ENCODE results near the gene KCNH2.
"Not testable (repeated sequence)": the region's sequence is repeated elsewhere in the genome, so short reads cannot be mapped to it uniquely, and the experiment has no call there.

KCNH2 gene

DNA sequence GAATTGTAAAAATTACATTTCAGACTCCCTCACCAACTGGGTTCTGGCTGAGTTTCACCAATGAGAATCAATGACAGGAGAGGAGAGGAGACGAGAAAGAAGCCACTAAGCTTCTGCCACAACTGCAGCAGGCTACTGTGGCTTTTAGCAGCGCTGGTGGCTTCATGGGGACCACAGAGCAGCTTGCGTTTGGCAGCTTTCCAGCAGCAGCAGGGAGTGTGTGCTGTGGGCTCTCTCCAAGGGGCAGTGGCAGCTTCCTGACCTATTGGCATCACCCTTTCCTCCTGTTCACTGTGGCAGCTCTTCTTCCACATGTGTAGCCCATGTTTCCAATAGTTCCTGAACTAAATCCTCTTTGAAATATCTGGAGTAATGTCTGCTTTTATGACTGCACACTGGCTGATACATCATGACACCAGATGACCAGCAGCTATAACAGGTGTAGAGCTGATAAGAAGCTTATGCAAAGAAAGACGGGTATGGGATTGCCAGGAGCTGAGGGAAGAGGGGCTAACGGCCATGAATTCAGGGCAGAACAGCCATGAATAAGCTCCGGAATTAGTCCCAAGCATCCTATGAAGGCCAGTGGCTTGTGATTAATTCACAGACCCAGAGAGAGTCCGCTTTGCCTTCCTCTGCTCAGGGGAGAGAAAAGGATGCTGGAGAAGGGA, 46.8 kb downstream of the KCNH2 start:
- FAIRE-seq: no peak

DNA sequence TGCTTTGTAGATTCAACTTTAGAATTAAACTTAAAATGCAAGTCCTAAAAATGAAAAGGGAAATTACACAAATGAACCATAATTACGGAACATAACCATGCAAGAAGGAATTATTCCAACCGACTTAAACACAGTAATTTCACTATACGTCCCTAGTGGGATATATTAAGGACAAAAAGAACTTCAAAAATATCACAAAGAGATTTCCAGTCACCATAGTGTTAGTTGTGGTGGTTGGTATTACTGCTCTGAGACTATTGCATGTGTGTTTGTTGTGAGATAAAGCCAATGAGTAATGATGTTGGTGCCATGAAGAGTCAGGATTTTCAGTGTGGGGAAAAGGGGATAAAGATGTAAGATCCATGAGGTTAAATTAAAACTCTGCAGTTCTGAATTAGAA, 49.6 kb downstream of the KCNH2 start:
- no peak for FAIRE-seq

DNA sequence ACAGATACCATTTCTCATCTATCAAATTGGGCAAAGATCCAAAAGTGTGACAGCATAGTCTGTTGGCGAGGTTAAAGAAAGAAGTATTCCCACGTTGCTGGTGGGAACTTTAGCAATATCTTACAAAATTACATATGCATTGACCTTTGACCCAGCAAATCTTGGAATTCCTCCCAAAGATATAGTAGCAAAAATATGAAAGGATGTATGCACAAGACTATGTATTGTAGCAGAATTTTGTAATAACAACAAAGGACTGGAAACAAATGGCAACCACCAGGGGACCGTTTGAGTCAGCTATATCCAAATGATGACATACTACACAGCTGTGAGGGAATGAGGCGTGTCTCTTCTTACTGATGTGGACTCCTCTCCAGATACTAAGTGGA, 50.2 kb downstream of the KCNH2 start:
- no peak for FAIRE-seq

DNA sequence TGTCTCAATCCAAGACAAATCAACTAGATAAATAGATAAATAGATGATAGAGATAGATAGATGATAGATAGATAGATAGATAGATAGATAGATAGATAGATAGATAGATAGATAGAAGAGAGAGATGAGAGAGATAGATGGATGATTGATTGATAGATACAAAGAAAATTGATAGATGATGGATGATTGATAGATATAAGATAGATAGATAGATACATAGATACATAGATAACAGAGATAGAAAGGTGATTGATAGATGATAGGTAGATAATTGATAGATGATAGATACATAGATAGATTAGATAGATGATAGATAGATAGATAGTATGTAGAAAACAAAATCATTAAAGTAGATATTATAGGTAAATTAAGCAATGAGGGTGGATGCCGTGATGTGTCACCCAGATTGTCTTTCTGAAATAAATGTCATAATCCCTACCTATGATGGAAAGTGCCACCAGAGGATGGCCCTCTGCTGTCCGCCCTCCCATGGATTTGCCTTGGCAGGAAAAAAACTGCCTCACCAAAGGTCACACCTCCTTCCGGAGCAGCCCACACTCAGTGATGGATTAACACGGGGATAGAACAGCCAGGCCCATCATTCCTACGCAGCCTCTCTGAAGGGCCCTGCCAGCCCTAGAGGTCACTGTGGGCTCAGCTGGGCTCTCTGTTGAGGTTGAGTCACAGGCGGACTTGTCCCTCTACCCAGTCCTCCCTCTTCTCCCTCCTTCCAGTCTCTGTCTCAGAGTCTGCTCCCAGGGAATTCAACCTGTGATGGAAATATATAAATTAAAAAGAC, 50.8 kb downstream of the KCNH2 start:
- FAIRE-seq: no peak

DNA sequence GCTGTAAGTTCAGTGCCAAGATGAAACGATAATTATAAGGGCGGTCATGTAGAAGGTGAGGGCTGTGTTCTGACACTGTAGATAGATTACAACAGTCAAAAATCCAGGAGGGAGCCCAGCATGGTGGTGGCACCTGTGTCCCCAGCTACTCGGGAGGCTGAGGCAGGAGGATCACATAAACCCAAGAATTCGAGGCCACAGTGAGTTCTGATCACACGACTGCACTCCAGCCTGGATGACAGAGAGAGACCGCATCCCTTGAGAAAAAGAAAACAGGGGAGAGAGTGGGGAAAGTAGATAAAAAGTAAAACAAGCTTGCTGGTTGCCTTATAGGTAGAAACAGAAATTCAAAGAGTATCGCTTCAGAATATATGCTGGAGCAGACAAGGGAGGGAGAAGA, 52.1 kb downstream of the KCNH2 start:
- no peak for FAIRE-seq

DNA sequence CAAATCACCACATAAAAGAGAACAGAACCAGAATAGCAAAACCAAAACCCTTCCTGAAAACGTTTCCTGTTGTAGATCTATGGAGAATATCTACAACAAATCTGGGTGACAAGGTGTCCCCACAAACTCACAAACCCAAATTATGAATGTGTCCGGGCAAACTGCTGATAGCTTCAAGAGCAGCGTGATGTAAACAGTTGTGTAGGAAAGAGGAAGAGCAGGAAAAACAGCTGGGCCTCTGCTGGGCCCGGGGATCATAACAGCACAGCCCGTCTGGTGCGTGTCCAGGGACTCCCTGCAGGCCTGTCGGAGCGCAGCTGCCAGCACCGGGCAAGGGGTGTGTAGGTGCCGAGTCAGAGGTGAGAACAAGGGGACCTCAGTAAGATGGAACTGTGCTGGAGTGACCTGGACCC, 53.7 kb downstream of the KCNH2 start:
- FAIRE-seq: no peak

DNA sequence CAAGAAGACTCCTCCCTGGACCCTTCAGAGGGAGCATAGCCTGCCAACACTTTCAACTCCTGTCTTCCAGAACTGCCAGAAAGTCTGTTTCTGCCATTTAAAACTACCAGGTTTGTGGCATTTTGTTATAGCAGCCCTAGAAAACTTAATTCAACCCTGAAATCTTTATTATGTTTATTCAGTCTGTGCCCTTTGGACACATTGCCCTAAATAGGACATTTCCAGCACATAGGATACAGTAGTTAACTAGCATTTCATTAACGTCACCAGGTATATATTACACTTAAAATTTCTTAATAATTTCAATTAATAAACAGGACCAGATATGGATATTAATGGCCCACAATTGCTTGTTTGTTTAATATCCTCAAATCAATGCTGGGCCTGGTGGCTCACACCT, 54.3 kb downstream of the KCNH2 start:
- no peak for FAIRE-seq

DNA sequence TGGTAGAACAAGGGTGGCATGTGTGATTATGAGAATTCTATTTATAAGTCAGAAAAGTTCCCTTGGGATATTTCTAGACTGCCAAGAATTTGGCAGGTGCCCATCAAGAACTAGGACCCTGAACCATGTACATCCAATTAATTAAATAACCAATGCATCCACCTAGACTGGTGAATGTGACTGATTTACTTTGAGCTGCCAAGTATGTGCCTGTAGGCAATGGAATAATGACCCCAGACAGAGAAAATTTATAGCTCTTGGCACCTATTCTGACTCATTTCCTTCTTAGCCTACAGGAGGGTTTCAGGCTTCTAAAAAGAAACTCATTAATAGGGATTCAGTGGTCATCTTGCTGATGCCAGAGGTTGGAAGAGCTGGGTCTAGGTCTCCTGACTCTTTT, 54.9 kb downstream of the KCNH2 start:
- no peak for FAIRE-seq

DNA sequence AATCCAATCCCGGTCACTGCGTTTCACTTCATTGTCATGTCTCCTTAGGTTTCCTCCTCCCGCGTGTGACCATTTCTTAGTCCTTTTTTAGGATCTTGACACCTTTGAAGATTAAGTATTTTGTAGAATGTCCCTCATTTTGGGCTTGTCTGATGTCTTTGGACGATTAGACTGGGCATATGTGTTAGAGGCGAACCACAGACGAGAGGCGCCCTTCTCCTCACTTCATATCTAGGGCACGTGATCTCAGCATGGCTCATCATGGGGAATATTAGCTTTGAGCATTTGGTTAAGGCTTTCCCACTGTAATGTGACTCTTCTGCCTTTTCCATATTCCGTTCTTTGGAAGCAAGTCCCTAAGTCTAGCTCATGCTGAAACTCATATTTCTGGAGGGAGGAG, 59.0 kb downstream of the KCNH2 start:
- no peak for FAIRE-seq

DNA sequence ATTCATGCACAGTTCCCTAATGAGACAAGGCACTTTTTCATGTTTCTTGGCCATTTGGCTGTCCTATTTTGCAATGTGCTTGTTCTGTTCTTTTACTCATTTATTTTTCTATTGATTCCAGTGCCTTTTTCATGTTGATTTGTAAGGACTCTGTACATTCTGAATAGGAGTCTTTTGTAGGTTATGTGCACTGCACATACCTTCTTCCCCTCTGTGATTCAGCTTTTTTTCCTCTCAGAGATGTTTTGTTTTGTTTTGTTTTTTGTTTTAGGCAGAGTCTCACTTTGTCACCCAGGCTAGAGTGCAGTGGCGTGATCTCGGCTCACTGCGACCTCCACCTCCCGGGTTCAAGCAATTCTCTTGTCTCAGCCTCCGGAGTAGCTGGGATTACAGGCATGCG, 59.7 kb downstream of the KCNH2 start:
- FAIRE-seq: no peak

DNA sequence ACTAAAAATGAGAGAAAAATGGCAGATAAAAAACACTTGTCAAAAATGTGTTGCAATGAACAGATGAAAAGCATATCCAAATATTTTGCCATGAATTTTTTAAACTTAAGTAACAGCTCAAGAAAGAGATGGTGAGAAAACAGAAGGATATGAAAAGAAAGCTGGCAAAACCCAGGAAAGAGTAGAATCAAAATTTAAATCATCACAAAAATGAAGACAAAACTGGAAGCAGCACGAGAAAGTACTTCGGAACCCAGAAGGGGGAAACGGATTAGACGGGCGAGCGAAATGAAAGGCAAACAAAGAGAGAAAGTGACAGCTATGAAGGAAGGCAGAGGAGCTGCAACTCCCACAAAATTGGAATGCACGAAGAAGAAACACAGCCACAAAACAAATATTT, 60.2 kb downstream of the KCNH2 start:
- no peak for FAIRE-seq

DNA sequence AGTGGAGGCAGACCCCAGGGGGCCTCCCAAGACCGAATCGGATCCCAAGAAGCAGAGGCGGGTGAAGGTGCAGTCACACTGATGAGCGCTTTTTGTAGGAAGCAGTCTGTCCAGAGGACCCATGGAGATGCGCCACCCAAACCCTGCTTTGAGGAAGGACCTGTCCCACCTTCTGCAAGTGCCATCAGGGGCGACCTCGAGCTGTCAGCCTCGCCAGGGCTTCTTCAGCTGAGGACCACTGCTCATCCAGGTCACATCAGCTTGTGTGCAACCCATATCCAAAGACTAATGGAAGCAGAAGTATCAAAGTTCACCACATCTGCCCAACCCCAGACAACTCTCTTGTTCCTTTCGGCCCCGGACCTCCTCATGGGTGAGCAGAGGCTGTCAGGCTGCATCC, 61.5 kb downstream of the KCNH2 start:
- no peak for FAIRE-seq

DNA sequence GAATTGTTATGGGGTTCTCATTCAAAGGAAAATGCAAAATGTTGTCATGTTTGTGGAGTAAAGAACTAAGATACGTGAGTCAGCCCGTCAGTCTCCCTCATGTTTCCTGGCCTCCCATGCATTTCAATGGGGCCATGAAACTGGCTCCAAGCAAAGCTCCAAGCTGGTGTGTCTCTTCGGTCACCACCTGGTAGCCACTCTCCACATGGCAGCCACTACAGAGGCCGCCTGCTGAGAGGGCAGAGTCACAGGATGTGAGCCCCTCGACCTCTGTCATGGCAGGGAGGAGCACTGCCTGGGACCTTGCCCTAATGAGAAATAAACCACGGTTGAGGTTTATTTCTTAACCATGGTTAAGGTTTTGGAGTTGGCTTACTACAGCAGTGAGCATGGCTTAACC, 63.2 kb downstream of the KCNH2 start:
- no peak for FAIRE-seq

DNA sequence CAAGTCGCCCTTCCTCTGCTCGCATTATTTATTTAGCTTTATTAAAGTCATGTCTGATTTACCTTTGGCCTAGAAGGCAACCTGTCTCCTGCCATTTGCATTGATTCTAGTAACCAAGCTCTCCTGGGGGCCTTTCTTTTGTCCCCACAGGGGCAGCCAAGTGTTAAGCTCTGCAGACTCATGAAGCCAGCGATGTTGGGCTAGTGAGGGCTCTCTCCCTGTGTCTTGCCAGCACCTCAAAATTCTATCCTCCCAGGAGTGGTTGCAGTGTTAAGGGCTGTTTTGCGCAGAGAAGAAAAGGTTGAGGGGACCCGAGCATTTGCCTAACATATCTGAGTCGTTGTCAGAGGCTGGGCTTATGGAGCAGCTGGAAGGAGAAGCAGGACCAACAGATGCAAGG, 63.9 kb downstream of the KCNH2 start:
- no peak for FAIRE-seq

DNA sequence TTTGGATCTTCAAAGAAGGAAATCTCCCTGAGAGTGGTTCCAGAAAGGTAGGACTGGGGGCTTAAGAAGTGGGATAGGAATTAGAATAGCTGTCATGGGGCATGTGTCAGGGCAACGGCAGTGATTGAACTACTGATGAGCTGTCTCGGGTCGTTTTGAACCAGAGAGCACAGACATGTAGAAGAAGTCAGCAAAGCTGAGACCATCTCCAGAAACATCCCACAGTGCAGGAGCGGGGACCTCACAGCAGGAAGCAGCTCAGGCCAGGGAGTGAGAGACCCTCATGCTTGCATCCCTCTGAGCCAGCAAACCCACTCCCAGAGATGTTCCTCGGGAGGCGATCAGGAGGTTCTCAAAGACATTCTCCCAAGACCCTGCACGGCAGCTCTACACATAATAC, 65.7 kb downstream of the KCNH2 start:
- no peak for FAIRE-seq

DNA sequence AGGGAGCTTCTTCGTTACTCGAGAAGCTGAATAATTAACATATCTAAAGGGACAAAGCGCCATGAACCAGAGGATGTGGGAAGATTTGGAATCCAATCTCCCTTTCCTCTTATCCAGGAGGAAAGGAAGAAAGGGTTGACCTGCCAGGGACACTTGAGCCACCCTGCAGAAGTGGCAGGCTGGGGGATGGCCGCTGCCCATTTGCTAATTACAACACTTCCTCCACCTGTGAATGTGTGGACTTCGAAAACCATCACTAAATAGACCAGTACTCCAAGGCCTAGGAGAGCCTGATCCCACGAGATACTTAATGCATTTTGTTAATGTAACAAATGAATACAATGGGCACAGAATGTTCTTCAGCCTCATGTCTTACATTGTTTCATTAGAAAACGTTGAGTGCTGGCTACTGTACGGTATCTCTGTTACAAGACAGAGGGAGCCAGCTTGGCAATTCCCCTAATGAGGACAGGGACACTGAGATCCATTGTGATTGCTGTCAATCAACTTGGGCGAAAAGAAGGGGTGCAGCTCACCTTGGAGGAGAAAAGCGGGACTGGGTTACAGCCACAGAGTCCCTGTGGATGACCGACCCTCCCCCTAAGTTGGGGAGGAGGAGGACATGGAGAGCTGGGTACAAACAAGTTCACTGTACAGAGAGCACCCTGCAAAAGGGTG, 66.4 kb downstream of the KCNH2 start:
- FAIRE-seq: no peak

DNA sequence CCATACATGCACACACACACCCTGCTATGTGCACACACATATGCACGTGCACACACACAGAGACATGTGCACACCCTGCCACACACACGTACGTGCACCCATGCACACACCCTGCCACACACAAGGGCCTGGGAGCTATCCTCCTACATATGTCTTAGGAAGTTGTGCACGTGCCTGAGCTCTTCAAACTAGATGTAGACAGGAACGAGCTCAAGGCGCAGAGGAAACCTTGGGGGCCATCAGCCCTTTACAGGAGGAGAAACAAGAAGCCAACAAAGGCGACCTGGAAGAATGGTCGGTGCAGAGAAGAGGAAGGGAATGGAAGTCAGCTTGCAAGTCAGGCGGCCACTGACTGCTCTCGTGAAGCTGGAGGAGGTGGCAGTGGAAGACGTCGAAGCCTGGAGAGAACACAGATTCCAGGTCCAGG, 67.1 kb downstream of the KCNH2 start:
- no peak for FAIRE-seq

DNA sequence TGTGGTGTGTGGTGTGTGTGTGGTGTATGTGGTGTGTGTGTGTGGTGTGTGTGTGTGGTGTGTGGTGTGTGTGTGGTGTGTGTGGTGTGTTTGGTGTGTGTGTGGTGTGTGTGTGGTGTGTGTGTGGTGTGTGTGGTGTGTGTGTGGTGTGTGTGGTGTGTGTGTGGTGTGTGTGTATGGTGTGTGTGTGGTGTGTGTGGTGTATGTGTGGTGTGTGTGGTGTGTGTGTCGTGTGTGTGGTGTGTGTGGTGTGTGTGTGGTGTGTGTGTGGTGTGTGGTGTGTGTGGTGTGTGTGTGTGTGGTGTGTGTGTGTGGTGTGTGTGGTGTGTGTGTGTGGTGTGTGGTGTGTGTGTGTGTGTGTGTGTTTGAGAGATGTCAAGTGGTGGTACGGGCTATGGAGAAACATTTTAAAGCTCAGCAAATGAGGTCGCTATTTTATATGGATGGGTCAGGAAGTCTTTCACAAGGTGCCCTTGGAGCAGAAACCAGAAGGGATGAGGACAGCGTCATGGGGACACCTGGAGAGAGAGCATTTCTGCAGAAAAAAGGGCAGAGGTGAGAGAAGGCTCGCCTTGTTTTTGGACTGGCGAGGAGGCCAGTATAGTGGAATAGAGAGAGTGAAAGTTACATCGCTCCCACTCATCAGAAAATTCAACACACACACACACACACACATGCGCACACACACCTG, 67.7 kb downstream of the KCNH2 start:
- not testable (repeated sequence) for FAIRE-seq

DNA sequence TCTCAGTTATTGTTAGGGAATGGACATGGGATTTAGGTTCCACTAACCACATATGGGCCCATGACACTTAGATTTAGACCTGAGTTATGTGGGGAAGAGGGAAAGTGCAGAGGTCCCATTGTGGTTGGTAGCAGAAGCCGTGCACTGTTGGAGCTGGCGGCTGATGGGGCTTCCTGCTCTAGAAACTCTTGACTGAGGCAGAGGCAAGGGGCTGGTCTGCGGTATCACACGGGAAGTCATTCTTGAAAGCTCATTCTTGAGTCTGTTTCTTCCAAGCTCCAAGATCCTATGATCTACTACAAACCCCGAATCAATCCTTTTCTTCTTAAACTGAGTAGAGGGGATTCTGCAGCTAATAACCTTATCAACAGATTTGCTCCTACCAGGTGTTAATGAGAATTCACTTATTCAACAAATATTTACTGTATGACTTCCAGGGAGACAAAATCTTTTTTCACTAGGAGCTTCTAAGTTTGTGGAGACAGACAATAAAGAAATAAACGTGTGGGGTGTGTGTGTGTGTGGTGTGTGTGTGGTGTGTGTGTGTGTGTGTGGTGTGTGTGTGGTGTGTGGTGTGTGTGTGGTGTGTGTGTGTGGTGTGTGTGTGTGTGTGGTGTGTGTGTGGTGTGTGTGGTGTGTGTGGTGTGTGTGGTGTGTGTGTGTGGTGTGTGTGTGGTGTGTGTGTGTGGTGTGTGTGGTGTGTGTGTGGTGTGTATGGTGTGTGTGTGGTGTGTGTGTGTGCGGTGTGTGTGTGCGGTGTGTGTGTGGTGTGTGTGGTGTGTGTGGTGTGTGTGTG, 68.7 kb downstream of the KCNH2 start:
- FAIRE-seq: no peak

DNA sequence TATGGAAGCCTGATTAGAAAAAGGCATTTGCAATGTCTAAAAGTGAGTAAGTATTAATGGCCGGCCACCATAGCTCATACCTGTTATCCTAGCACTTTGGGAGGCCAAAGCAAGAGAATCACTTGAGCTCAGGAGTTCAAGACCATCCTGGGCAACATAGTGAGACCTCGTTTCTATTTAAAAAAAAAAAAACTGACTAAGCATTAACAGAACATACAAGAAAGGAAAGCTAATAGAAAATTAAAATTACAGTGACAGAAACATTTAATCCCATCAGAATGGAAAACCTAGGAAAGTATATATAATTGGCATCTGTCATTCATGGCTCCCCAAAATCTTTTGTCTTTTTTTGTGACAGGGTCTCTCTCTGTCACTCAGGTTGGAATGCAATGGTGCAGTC, 69.9 kb downstream of the KCNH2 start:
- no peak for FAIRE-seq

DNA sequence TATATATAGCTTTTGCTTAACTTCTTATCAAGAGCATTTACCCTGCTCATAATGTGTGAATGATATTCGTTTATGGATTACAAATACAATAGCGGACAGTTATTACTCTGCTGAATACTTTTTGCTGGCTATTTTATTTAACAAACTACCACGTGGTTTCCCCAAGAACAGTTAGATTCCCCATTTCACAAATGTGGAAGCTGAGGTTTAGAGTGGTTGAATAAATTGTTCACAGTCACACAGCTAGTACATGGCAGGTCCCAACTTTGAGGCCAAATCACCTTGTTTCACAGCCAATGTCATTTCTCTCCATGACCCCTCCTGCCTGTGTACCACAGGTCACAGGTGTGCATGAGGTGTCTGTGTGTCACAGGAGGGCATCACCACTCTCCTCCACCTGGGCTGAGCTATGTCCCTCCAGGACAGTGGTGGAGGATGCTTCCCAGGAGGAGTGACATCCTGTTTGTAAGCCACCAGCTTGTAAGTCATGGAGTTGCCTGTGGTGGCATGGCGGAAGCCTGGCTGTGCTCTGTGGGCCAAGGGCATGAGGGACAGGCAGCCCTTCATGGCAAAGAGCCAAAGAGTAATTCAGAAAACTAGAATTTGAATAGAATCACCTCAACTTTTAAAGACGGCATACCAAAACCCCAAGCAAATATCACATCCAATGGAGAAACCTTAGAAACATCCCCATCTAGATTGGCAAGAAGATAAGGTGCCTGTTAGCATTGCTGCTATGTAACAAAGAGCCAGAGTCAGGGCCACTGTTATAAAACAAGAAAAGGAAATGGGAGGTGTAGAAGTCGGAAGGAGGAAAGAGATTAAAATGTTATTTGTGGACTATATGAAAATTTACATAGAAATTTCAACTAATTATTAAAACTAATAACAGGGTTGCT, 73.9 kb downstream of the KCNH2 start:
- no peak for FAIRE-seq

DNA sequence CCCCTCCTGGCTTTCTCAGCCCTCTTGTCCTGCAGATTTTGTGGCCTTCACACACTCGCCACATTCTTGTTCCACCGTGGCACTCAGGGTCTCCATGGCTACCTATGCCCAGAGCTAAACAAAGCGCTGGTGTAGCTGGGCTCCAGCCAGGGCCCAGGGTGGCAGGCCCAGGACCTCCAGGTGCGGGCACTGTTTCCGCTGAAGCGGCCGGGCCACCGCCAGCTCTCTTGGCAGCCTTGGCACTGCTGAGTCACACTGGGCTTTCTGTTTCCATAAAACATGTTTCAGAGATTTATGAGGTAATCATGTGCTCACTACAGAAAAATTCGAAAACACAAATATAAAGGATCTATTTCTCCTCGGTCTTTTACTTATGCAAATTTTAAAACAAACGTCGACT, 74.5 kb downstream of the KCNH2 start:
- FAIRE-seq: no peak
